Kidney glomerular epithelial cell (primary cell): ENCODE measurements around the gene SMIM41.

ENCODE experiments used
- DNase-seq: peaks from one replicate; lab custom pipeline; 2025; lab: John Stamatoyannopoulos, UW

Gene SMIM41

GRCh38 chr12:52050758-52051541 lies 28.6 kb upstream of the SMIM41 start, which contains the start of gene NR4A1:
TSS of gene NR4A1 (plus strand) at chr12:52051442. CDS start at chr12:52054329, 2,887 bp downstream.
- peak; percentile 63 for DNase-seq

- no peak for DNase-seq
Measured at GRCh38 chr12:52052468-52053186, 26.9 kb upstream of the SMIM41 start.

- DNase-seq: no peak
Measured at GRCh38 chr12:52053536-52054209, 25.8 kb upstream of the SMIM41 start.

- no peak for DNase-seq
Measured at GRCh38 chr12:52054231-52054832, 25.2 kb upstream of the SMIM41 start.

GRCh38 chr12:52054833-52055730 lies 24.4 kb upstream of the SMIM41 start:
- DNase-seq: no peak

GRCh38 chr12:52055731-52056711 lies 23.5 kb upstream of the SMIM41 start:
- no peak for DNase-seq

- no peak for DNase-seq
Measured at GRCh38 chr12:52056801-52057637, 22.5 kb upstream of the SMIM41 start.

- DNase-seq: no peak
Measured at GRCh38 chr12:52057638-52058576, 21.6 kb upstream of the SMIM41 start.

- no peak for DNase-seq
Measured at GRCh38 chr12:52058631-52059361, 20.7 kb upstream of the SMIM41 start.

GRCh38 chr12:52059582-52060497 lies 19.7 kb upstream of the SMIM41 start:
- DNase-seq: no peak

GRCh38 chr12:52060498-52061177 lies 18.9 kb upstream of the SMIM41 start:
- no peak for DNase-seq

- no peak for DNase-seq
Measured at GRCh38 chr12:52061470-52062166, 17.9 kb upstream of the SMIM41 start.

- no peak for DNase-seq
Measured at GRCh38 chr12:52062167-52063081, 17.1 kb upstream of the SMIM41 start.
